GM18951 (cell line): ENCODE results near the gene RPH3AL.

Experiments used
- POLR2A ChIP-seq: IDR thresholded peaks from 4 replicates; pipeline ENCODE4 v1.6.1; 2011; ENCODE audit warnings: mild to moderate bottlenecking; ENCODE audit not compliant: insufficient read length, insufficient read depth; ENCODE audit errors: extremely low read depth
- in situ Hi-C: fragments of 300-500 bp; cut with MboI; formaldehyde crosslinking; loops from one replicate; pipeline ENCODE4 v1.12.0; 2022; ENCODE audit warnings: low sequenced_read_pairs, mixed read lengths, inconsistent platforms; ENCODE audit not compliant: unreplicated experiment

Gene RPH3AL

DNA sequence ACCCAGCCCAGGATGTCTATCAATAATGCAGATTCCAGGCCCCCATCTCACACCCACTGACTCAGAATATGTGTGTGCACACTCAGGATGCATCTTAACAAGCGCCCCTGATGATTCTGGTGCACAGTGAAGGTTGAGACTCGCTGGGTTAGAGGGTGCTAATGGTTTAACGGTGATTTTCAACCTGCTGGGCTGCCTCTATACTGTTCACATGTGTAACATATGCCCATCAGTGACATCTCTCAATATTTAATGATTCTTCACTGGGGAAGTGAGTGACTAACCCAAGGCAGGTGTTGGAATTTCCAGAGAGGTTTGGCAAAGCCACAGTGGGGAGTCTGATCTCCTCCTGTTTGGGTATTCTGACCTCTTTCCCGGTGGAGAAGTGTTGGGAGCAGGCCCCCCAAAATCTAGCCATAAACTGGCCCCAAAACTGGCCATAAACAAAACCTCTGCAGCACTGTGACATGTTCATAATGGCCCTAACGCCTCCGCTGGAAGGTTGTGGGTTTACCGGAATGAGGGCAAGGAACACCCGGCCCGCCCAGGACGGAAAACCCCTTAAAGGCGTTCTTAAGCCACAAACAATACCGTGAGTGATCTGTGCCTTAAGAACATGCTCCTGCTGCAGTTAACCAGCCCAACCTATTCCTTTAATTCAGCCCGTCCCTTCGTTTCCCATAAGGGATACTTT, 167.0 kb downstream of the RPH3AL start:
- TF ChIP-seq POLR2A: no peak
- in situ Hi-C loops: no loop called here

DNA sequence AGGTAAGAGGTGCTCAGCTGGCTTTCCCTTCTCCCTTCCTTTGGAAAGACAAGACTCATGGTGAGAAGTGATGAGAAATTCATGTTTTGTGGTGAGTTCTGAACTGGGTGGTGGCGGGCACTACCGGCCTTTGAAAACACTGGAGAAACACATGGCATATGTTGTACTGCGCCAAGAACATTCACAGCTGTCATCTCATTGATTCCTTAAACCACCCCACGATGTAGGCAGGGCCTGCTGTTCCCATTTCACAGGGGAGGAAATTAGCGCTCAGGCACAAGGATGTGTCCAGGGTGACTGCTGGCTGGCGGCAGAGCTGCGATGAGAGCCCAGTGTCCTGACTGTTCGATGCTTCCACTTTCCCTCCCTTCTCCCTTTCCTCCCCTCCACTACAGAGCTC, 169.6 kb downstream of the RPH3AL start:
- in situ Hi-C loops: no loop called here
- TF ChIP-seq POLR2A: no peak

DNA sequence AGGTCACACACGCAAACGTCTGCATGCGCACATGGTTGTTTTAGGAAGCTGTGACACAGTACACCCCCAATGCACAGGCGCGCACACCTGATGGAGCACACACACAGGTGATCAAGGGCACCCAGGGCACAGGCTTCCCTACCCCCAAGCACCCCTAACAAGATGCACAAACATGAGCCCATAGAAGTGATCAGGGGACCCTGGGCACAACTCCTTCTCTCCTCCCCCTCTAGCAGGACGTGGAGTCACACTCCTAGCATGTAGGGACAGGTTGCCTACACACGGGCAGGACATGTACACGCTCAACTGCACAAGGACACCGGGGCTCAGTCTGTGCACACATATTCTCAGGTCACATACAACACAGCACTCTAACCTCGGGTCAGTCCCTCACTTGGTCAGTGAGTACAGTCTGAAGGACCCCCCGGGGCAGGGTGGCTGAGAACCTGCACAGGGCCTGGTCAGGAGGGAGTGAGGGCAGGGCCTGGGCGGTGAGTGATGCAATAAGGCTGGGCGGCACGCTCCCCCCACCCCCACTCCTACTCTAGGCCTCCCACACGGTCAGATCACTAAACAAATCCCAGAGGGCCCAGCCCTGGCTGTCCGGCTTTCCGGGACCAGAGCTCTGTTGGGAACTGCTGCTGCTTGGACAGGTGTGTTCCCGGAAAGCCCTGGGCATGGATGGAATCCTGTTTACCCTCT, 170.4 kb downstream of the RPH3AL start:
- TF ChIP-seq POLR2A: no peak
- in situ Hi-C loops: no loop called here

DNA sequence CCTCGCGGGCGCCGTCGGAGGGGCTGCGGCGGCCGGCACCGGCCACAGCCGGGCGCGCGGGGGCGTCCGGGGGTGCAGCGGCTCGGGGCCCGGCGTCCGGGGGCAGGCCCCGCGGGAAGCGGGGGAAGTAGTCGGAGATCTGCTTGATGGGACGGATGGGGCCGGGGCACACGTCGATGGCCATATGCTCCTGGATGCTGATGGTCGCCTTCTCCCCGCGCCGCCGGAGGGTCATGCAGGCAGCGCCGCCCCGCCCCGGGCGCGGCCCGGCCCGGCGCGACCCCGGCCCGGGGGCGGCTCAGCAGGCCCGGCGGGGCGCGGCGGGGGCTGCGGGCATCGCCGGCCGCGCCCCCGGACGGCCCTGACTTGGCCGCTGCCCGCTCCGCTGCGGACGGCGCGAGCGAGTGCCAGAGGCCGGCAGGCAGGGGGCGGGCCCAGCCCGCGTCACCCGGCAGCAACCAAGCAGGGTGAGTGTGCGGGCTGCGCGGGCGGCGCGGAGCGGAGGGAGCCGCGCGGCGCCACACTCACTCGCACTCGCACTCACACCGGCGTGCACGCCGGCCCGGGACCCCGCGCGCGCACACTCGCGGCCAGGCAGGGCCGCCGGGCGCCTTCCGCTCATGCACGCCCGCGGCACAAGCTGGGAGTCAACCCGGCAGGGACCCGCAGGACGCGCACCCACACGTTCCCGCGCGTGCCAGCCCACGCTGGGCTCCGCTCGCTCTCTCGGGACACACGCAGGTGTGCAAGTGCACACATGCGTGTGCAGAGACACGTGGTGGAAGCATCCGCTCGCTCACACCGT, 171.2 kb downstream of the RPH3AL start, which contains the start of gene DOC2B:
Gene DOC2B (minus strand): TSS at position 406 of the 805 bp plus-strand sequence. CDS start 171 bp downstream, at position 235.
- TF ChIP-seq POLR2A: no peak

DNA sequence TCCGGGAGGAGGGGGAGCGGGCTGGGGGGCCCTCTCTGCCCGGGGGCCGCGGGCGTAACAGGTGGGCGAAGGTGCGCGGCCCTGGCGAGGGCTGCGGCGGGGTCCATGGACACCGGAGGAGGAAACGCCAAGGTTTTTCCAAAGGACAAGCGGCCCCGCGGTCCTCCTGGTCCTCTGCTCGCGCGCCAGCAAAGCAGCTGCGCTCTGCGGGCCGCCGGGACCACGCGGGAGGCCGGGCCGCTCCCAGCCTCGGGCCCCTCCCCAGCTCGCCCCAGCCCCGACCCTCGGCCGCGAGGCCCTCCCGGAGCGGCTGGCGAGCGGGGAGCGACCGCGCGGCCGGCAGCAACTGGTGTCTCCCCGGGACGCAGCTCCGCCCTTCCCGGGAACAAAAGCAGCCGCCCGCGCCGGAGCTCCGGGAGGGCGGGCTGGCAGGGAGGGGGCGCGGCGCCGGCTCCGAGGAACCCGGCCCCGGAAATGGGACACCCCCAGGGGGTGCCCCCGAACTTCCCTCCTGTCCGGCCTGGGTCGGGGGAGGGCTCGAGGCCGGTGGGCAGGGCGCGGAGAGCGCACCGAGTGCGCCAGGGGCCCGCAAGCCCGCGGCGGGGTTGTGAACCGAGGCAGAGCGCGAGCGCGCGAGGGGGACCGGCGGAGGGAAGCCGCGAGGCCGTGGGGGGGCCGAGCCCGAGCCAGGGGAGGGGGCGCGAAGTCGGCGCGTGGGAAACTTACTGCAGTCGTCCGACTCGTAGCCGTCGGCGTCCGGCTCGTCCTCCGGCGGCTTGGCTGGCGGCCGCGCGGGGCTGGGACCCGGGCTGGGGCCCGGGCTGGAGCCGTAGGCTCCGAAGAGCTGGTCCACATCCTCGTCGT, 172.0 kb downstream of the RPH3AL start:
- no peak for TF ChIP-seq POLR2A

More for the DNA sequence above, 171.2 kb downstream of the RPH3AL start, which contains the start of gene DOC2B:
- in situ Hi-C loops: no loop called here

DNA sequence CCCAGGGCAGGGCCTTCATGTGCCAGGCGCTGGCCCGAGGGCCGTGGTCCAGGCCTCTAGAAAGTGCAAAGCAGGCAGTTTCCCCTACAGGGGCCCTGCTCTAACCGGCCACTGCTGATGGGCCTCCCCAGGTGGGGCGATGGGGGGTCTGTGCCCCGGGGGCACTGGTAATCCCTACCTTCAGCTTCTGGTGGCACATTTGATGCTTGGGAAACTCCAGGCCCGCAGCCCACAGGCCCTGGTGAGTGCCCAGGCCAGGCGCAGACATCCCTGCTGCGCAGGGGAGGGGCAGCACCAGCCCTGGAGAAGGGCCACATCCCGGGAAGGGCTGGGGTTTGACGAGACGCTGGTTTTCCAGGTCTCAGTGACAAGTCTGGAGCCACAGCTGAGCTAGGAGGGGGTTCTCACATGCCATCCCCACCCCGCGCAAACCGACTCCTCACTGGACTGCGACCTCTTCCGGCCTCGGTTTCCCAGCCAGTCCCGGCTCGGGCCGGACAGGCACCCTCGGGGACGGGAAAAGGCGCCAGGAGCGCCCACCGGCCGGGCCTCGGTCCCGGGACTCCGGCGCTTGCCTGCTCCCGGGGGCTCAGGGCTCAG, 172.7 kb downstream of the RPH3AL start:
- TF ChIP-seq POLR2A: no peak
- in situ Hi-C loops: no loop called here

More for the DNA sequence above, 172.0 kb downstream of the RPH3AL start:
- in situ Hi-C loops: no loop called here

DNA sequence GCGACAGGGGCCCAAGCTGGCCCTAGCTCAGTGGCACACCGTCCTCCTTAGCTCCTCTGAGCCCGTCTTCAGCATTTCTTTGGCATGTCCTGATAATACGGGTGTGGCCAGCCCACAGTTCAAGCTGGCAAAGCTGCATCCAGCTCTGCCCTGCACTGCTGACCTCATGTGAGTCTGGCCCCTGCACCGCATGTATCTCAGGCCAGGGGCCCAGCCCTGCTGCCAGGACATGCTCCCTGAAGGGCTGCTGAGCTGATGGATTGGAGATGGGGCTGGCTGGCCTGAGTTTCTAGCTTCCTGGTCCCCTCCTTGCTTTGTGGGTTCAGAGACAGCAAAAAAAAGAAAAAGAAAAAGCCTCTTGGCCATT, 173.6 kb downstream of the RPH3AL start:
- in situ Hi-C loops: no loop called here
- no peak for TF ChIP-seq POLR2A

DNA sequence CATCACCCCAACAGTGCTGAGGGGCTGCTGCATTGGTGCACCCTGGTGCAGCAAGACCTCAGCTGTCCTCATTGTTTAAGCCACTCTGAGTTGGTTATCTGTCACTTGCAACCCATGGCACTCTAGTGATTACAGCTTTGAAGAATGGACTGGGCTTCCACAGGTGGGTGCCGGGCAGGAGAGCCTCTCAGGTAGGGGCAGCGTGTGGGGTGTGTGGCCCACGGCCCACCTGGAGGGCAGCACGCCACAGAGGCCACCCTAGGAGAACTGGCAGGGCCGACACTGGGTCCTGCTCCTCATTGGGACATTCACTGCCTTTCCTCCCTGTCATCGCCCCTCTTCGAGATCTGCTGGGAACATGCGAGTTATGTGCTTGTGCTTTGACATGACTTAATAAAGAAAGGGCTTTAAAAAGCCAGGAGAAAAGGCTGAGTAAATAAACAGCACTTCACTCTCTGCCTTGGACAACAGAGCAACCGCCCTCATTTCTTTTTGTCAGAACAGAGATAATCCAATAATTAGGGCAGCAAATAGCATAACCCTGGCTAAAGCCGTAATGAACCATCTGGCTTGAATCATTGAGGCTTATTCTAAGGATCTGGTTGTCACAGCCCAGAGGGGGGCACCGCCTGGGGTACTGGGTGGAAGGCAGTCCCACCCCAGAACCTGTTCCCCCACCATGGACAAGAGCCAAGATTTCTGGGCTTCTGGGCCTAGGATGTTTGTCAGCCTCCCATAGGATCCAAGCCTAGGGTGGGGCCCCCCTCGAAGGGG, 174.1 kb downstream of the RPH3AL start:
- no peak for TF ChIP-seq POLR2A
- in situ Hi-C loops: no loop called here

DNA sequence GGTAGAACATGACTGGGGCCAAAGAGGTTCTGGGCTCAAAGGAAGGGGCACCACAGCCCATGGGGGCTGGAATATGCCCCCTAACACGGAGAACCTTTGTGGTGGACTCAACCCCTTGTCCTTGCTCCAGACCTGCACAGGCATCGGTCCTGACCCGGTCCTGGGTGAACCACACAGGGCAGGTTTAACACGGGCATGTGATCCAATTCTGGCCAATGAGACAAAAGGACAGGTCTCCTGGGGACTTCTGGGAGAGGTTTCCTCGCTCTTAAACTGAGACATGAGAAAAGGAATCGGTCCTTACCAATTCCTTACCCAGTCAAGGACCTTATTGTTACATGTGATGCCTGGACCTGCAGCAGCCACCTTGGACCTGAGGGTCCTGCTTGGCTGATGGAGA, 174.8 kb downstream of the RPH3AL start:
- no peak for TF ChIP-seq POLR2A
- in situ Hi-C loops: no loop called here

DNA sequence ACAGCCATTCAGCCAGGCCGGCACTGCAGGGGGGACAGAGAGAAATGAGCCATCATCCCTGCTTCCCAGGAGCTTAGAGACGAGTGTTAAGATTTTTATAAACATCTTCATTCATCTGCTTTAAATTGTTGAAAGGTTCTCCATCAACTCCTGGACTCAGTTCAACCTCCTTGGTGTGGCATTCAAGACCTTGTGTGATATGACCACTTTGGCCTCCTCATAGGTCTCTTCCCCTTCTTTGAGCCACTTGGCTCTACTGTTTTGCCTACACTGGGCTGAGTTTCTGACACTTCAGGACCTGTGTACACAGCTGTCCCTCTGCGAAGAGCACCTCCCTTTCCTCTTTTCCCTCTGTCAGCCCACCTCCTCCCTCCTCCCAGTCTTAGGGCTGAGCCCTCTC, 175.5 kb downstream of the RPH3AL start:
- in situ Hi-C loops: no loop called here
- no peak for TF ChIP-seq POLR2A

DNA sequence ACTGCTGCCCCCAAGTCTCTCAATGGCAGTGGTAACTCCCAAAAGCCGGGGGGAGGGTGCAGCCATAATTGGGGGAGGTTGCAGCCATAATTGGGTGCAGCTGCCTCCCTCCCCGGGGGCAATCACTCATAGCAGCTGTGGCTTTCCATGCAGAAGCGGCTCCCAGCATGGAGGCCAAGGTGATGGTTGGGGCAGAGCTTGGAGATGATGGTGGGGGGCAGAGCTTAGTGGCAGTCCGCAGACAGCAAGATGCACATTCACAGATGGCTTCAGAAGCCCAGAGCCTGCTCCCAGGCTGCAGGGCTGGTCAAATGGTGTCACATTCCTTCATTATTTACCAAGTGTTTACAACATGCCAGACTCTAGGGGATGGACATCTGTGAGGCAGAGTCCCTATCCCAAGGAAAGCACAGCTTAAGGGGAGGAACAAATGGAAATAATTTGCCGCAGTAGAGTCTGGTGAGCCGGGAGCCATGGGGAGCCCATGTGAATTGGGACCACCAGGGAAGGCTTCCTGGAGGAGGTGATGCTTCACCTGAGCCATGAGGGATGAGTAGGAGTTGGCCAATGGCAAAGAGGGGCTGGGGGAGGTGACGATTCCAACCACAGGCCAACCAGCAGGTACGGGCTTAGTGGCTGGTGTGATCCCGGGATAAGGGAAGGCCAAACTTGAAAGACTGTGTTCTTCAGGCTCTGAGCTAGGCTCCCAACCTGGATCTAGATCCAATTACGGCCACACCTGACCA, 179.3 kb downstream of the RPH3AL start:
- no peak for TF ChIP-seq POLR2A
- in situ Hi-C loops: no loop called here
